GM23248 (cell line): ENCODE measurements around the gene DENND2A. TPM values are rescaled to one million over a fixed set of nuclear protein-coding genes. Genes with fewer than 3 reads are reported as not detected.
"Not testable (repeated sequence)": the region's sequence is repeated elsewhere in the genome, so short reads cannot be mapped to it uniquely, and the experiment has no call there.

Source experiments
- DNase-seq: peaks from one replicate; pipeline ENCODE4 v3.0.0-alpha.2; 2015
- H2AFZ ChIP-seq: fragments of 200-600 bp; sonication (generic); 2 replicates; pipeline ENCODE4 v1.6.1; 2016; ENCODE audit warnings: antibody characterized with exemption
- H3F3A ChIP-seq: fragments of 200-600 bp; sonication (generic); 2 replicates; pipeline ENCODE4 v1.6.1; 2016; ENCODE audit warnings: mild to moderate bottlenecking, antibody characterized with exemption, mixed run types; ENCODE audit not compliant: insufficient read depth
- H3K27ac ChIP-seq: fragments of 200-600 bp; sonication (generic); 2 replicates; pipeline ENCODE4 v1.5.1; 2016; ENCODE audit warnings: mild to moderate bottlenecking
- H3K27me3 ChIP-seq: fragments of 200-600 bp; sonication (generic); replicated peaks from 2 replicates; pipeline ENCODE4 v1.6.1; 2016; ENCODE audit warnings: mild to moderate bottlenecking; ENCODE audit not compliant: insufficient read depth
- H3K36me3 ChIP-seq: fragments of 200-600 bp; sonication (generic); 2 replicates; pipeline ENCODE4 v1.6.1; 2016; ENCODE audit warnings: low read depth, mild to moderate bottlenecking
- H3K4me1 ChIP-seq: fragments of 200-600 bp; sonication (generic); 2 replicates; pipeline ENCODE4 v1.6.1; 2016; ENCODE audit warnings: mild to moderate bottlenecking; ENCODE audit not compliant: insufficient read depth
- H3K4me2 ChIP-seq: fragments of 200-600 bp; sonication (generic); one replicate; pipeline ENCODE4 v1.6.1; 2016; ENCODE audit warnings: mild to moderate bottlenecking; ENCODE audit not compliant: unreplicated experiment
- H3K4me3 ChIP-seq: fragments of 200-600 bp; sonication (generic); 2 replicates; pipeline ENCODE4 v1.5.1; 2016; ENCODE audit warnings: mild to moderate bottlenecking
- H3K79me2 ChIP-seq: fragments of 200-600 bp; sonication (generic); 2 replicates; pipeline ENCODE4 v1.6.1; 2016; ENCODE audit warnings: mild to moderate bottlenecking; ENCODE audit not compliant: insufficient read depth
- H3K9ac ChIP-seq: fragments of 200-600 bp; sonication (generic); 2 replicates; pipeline ENCODE4 v1.6.1; 2016; ENCODE audit warnings: mild to moderate bottlenecking
- H3K9me2 ChIP-seq: fragments of 200-600 bp; sonication (generic); 2 replicates; pipeline ENCODE4 v1.6.1; 2016; ENCODE audit warnings: mixed run types, mild to moderate bottlenecking, moderate library complexity; ENCODE audit not compliant: insufficient read depth
- H3K9me3 ChIP-seq: fragments of 200-600 bp; sonication (generic); one replicate; pipeline ENCODE4 v1.6.1; 2017; ENCODE audit warnings: low read depth
- H4K20me1 ChIP-seq: fragments of 200-600 bp; sonication (generic); 2 replicates; pipeline ENCODE4 v1.6.0; 2016; ENCODE audit not compliant: insufficient read depth
- EZH2 ChIP-seq: fragments of 200-600 bp; sonication (generic); IDR thresholded peaks from 2 replicates; pipeline ENCODE4 v1.6.1; 2018; ENCODE audit warnings: antibody characterized with exemption, mild to moderate bottlenecking; ENCODE audit not compliant: insufficient read depth, poor library complexity, severe bottlenecking
- EZH2phosphoT487 ChIP-seq: fragments of 200-600 bp; sonication (generic); IDR thresholded peaks from 2 replicates; pipeline ENCODE4 v1.6.1; 2018; ENCODE audit warnings: antibody characterized with exemption, moderate library complexity, mild to moderate bottlenecking, low read depth; ENCODE audit not compliant: insufficient read depth
- WGBS, 2 experiments: methylation state at CpG; one replicate each; pipeline ENCODE4 v1.1.6; 2015 to 2017; ENCODE audit warnings: low lambda C conversion rate in 2 of 2, low coverage in 1 of 2; ENCODE audit errors: missing lambda C conversion rate in 2 of 2; 5-methylcytosine and 5-hydroxymethylcytosine counted together
- in situ Hi-C: fragments of 300-500 bp; cut with MboI; formaldehyde crosslinking; loops from 2 replicates; pipeline ENCODE4 v1.15.0; 2020
- polyA plus RNA-seq: library from polyadenylated mRNA; unstranded; fragments of >200 nt; fragmentation: Nextera tagmentation; extraction: Ambion mirVana; gene quantifications from 2 replicates; pipeline ENCODE4 v1.2.1, GENCODE V29; 2016
- total RNA-seq: library from RNA; depleted of rRNA; stranded (reverse); fragments of >200 nt; shearing (Covaris generic); gene quantifications from 2 replicates; pipeline ENCODE4 v1.2.3, GENCODE V29; 2014

DENND2A gene
- total and polyA plus RNA-seq, 2 experiments from 2014 or later: 0.78 to 2.2 TPM

- H3K36me3 ChIP-seq: no peaks in the 10 kb centered on the region
- TF ChIP-seq EZH2phosphoT487: no peak
- TF ChIP-seq EZH2: no peak
- no peaks in the 10 kb centered on the region for H3K27me3 ChIP-seq
- peak; percentile 71 for DNase-seq
- in situ Hi-C loops: loop anchor here (25.0 kb wide), 1 partner anchor 505 kb away; the partner anchor contains the start of gene MRPS33
- no peaks in the 10 kb centered on the region for H3K9me2 ChIP-seq
- H3K9me3 ChIP-seq: no peaks in the 10 kb centered on the region
- H4K20me1 ChIP-seq: no peaks in the 10 kb centered on the region
- peak overlapping the region; percentile 28; the same call in 1 of the 2 replicates for H2AFZ ChIP-seq
- WGBS, 2 experiments: 60 to 64% methylated on average over 5 of the region's 5 CpGs
- no peak overlapping the region for H3K9ac ChIP-seq
- no peak overlapping the region for H3K4me3 ChIP-seq
- no peaks in the 10 kb centered on the region for H3K79me2 ChIP-seq
- H3K4me2 ChIP-seq: no peak overlapping the region
- 0 out of 2 replicates have a peak, but pooled peaks cover 4% of the 10 kb centered on the region for H3K4me1 ChIP-seq
- H3K27ac ChIP-seq: no peak overlapping the region
- no peaks in the 10 kb centered on the region for H3F3A ChIP-seq
These were observed 133.7 kb downstream of the DENND2A start for GRCh38 chr7:140506788-140507464.

GRCh38 chr7:140501966-140502365, 138.6 kb downstream of the DENND2A start:
- no peaks in the 10 kb centered on the region for H3K36me3 ChIP-seq
- in situ Hi-C loops: loop anchor here (25.0 kb wide), 1 partner anchor 510 kb away; the partner anchor contains the start of gene MRPS33
- H3K4me3 ChIP-seq: no peak overlapping the region
- H3K27me3 ChIP-seq: no peaks in the 10 kb centered on the region
- H4K20me1 ChIP-seq: no peaks in the 10 kb centered on the region
- H3K4me1 ChIP-seq: 0 out of 2 replicates have a peak, but pooled peaks cover 4% of the 10 kb centered on the region
- no peak for DNase-seq
- no peaks in the 10 kb centered on the region for H3K9me2 ChIP-seq
- H3K27ac ChIP-seq: no peak overlapping the region
- no peaks in the 10 kb centered on the region for H3K79me2 ChIP-seq
- TF ChIP-seq EZH2: no peak
- TF ChIP-seq EZH2phosphoT487: no peak
- H3K4me2 ChIP-seq: no peak overlapping the region
- no peaks in the 10 kb centered on the region for H3F3A ChIP-seq
- WGBS, 2 experiments: 85 to 93% methylated on average over 5 of the region's 5 CpGs
- H3K9me3 ChIP-seq: no peaks in the 10 kb centered on the region
- H2AFZ ChIP-seq: no peak overlapping the region
- no peak overlapping the region for H3K9ac ChIP-seq

- H3K9me3 ChIP-seq, H2AFZ ChIP-seq, H3K79me2 ChIP-seq, H3K27me3 ChIP-seq, H3K9me2 ChIP-seq, H4K20me1 ChIP-seq, H3K9ac ChIP-seq, H3K36me3 ChIP-seq, H3K4me3 ChIP-seq, H3K27ac ChIP-seq, H3K4me2 ChIP-seq, DNase-seq, H3F3A ChIP-seq, in situ Hi-C loops, H3K4me1 ChIP-seq: not testable (repeated sequence)
- WGBS, 2 experiments: 96 to 99% methylated on average over 7 of the region's 7 CpGs
These were observed 142.8 kb downstream of the DENND2A start for GRCh38 chr7:140497807-140498206.

- Histone ChIP-seq H3K36me3 (no peaks in the 10 kb centered on the region), H3K9me3 (no peaks in the 10 kb centered on the region), H3F3A (no peaks in the 10 kb centered on the region), H3K79me2 (no peaks in the 10 kb centered on the region), H3K27me3 (no peaks in the 10 kb centered on the region), H3K4me1 (no peaks in the 10 kb centered on the region), H3K9me2 (no peaks in the 10 kb centered on the region), H4K20me1 (no peaks in the 10 kb centered on the region), H3K4me2 (no peak overlapping the region), H2AFZ (no peak overlapping the region), H3K27ac (no peak overlapping the region), H3K9ac (no peak overlapping the region), H3K4me3 (no peak overlapping the region)
- in situ Hi-C loops: no loop called here
- no peak for DNase-seq
- WGBS, 2 experiments: 78 to 81% methylated on average over 5 of the region's 5 CpGs
- no peak for TF ChIP-seq EZH2phosphoT487
- no peak for TF ChIP-seq EZH2
These were observed 143.3 kb downstream of the DENND2A start for GRCh38 chr7:140497241-140497769.
